OCI-LY7 (cell line): Measurements from ENCODE around the gene VCP. TPM values are rescaled to one million over a fixed set of nuclear protein-coding genes. Genes with fewer than 3 reads are reported as not detected.

Experiments
- BruUV-seq: library from RNA; stranded (reverse); fragments of 400-500 nt; replicated peaks from 2 replicates; lab custom pipeline; 2021; lab: Mats Ljungman, UMichigan
- CTCF ChIA-PET: fragments of 300-600 bp; sonication (Branson Sonifier 250); formaldehyde crosslinking; loops from one replicate; lab custom pipeline; 2022; ENCODE audit warnings: antibody characterized with exemption; ENCODE audit not compliant: unreplicated experiment; lab: Charles Lee
- POLR2A ChIA-PET: fragments of 300-600 bp; sonication (Branson Sonifier 250); formaldehyde crosslinking; loops from one replicate; lab custom pipeline; 2022; ENCODE audit warnings: antibody characterized with exemption; lab: Charles Lee
- DNase-seq: peaks from one replicate; pipeline ENCODE4 v3.0.0-alpha.2; 2015; ENCODE audit warnings: low spot score
- H2AFZ ChIP-seq: fragments of 200-600 bp; sonication (generic), shearing (Covaris generic); 2 replicates; pipeline ENCODE4 v1.6.1; 2014; ENCODE audit warnings: mild to moderate bottlenecking, antibody characterized with exemption, low read length, moderate library complexity
- H3K27ac ChIP-seq: fragments of 200-600 bp; sonication (generic); 2 replicates; pipeline ENCODE4 v1.5.1; 2014; ENCODE audit warnings: mixed run types, low read depth, mild to moderate bottlenecking, moderate library complexity, low read length, inconsistent platforms; ENCODE audit not compliant: poor library complexity, severe bottlenecking
- H3K36me3 ChIP-seq: fragments of 200-600 bp; sonication (generic); 2 replicates; pipeline ENCODE4 v1.6.1; 2014; ENCODE audit warnings: mild to moderate bottlenecking, antibody characterized with exemption, low read length, moderate library complexity, mixed read lengths; ENCODE audit not compliant: insufficient read depth
- H3K4me1 ChIP-seq: fragments of 200-600 bp; sonication (generic); 2 replicates; pipeline ENCODE4 v1.5.1; 2014; ENCODE audit warnings: mild to moderate bottlenecking, low read length; ENCODE audit not compliant: insufficient read depth, poor library complexity, severe bottlenecking
- H3K4me2 ChIP-seq: fragments of 200-600 bp; sonication (generic); 2 replicates; pipeline ENCODE4 v1.6.1; 2014; ENCODE audit warnings: mild to moderate bottlenecking, low read length
- H3K4me3 ChIP-seq: fragments of 200-600 bp; sonication (generic); 2 replicates; pipeline ENCODE4 v1.5.1; 2014; ENCODE audit warnings: mild to moderate bottlenecking, low read depth, low read length; ENCODE audit not compliant: poor library complexity, severe bottlenecking
- H3K79me2 ChIP-seq: fragments of 200-600 bp; sonication (generic); 2 replicates; pipeline ENCODE4 v1.6.1; 2016; ENCODE audit warnings: low read depth, mild to moderate bottlenecking, low read length, moderate library complexity, mixed read lengths; ENCODE audit not compliant: insufficient read depth
- H3K9me2 ChIP-seq: fragments of 200-600 bp; sonication (generic); 2 replicates; pipeline ENCODE4 v1.6.1; 2016; ENCODE audit warnings: mild to moderate bottlenecking, low read length, mixed read lengths; ENCODE audit not compliant: insufficient read depth
- H3K9me3 ChIP-seq: fragments of 200-600 bp; sonication (generic); 2 replicates; pipeline ENCODE4 v1.6.1; 2014; ENCODE audit warnings: mild to moderate bottlenecking, mixed run types, low read length, mixed read lengths
- H4K20me1 ChIP-seq: fragments of 200-600 bp; sonication (generic); 2 replicates; pipeline ENCODE4 v1.6.1; 2014; ENCODE audit warnings: mild to moderate bottlenecking, antibody characterized with exemption, low read length, moderate library complexity, mixed read lengths; ENCODE audit not compliant: insufficient read depth
- CTCF ChIP-seq: fragments of 200-600 bp; sonication (generic); conservative IDR thresholded peaks from 2 replicates; pipeline ENCODE4 v1.5.1; 2014; ENCODE audit warnings: mild to moderate bottlenecking, antibody characterized with exemption, low read length, moderate library complexity, mixed read lengths
- EZH2phosphoT487 ChIP-seq: fragments of 200-600 bp; sonication (generic); IDR thresholded peaks from 2 replicates; pipeline ENCODE4 v1.6.1; 2018; ENCODE audit warnings: low read depth, borderline replicate concordance, mild to moderate bottlenecking, mixed run types, antibody characterized with exemption, low read length, moderate library complexity, mixed read lengths
- intact Hi-C: fragments of 100-400 bp; cut with micrococcal nuclease; formaldehyde crosslinking; loops from one replicate; pipeline ENCODE4 v1.10.0; 2022; ENCODE audit not compliant: unreplicated experiment
- total RNA-seq, 2 experiments: library from RNA; depleted of rRNA in 1 of 2; stranded (reverse); fragments of >200 nt in 1 of 2; shearing (Covaris generic) in 1 of 2; gene quantifications; 2 replicates each; pipeline ENCODE4 v1.2.3, GENCODE V29; 2014 to 2022

The VCP gene
- total RNA-seq, 2 experiments from 2014 or later: 187 to 200 TPM

- DNase-seq: no peak
- Histone ChIP-seq H3K4me3 (no peak overlapping the region), H3K36me3 (peaks cover 10% of the 10 kb centered on the region), H3K4me2 (no peak overlapping the region), H3K27ac (no peak overlapping the region), H3K79me2 (peaks cover 13% of the 10 kb centered on the region; the same call in 1 of the 2 replicates), H3K9me3 (no peaks in the 10 kb centered on the region), H3K4me1 (peaks cover 22% of the 10 kb centered on the region), H3K9me2 (no peaks in the 10 kb centered on the region), H4K20me1 (no peaks in the 10 kb centered on the region), H2AFZ (no peak overlapping the region)
- ChIA-PET POLR2A (interaction anchor here (0.9 kb wide), 1 partner anchor 34 kb away, joined by 3 read pairs; no protein-coding TSS in a partner anchor), CTCF (no interaction called here)
- BruUV-seq: no TSS peak
- intact Hi-C loops: no loop called here
- no peak for TF ChIP-seq EZH2phosphoT487
These were observed 33.3 kb upstream of the VCP start for GRCh38 chr9:35105571-35106342.

GRCh38 chr9:35105126-35105525, 32.7 kb upstream of the VCP start:
- Histone ChIP-seq H2AFZ (no peak overlapping the region), H3K9me2 (no peaks in the 10 kb centered on the region), H3K36me3 (peaks cover 16% of the 10 kb centered on the region), H3K4me2 (no peak overlapping the region), H3K9me3 (no peaks in the 10 kb centered on the region), H3K4me3 (no peak overlapping the region), H3K27ac (no peak overlapping the region), H3K4me1 (peaks cover 18% of the 10 kb centered on the region), H4K20me1 (no peaks in the 10 kb centered on the region), H3K79me2 (peaks cover 13% of the 10 kb centered on the region; the same call in 1 of the 2 replicates)
- intact Hi-C loops: no loop called here
- ChIA-PET POLR2A (no interaction called here), CTCF (no interaction called here)
- BruUV-seq: no TSS peak
- no peak for DNase-seq
- TF ChIP-seq CTCF (no peak), EZH2phosphoT487 (no peak)

GRCh38 chr9:35104586-35104985, 32.2 kb upstream of the VCP start:
- Histone ChIP-seq H3K36me3 (peaks cover 22% of the 10 kb centered on the region), H3K4me3 (no peak overlapping the region), H3K9me2 (no peaks in the 10 kb centered on the region), H4K20me1 (no peaks in the 10 kb centered on the region), H3K9me3 (no peaks in the 10 kb centered on the region), H3K4me1 (peaks cover 18% of the 10 kb centered on the region), H3K79me2 (peaks cover 13% of the 10 kb centered on the region; the same call in 1 of the 2 replicates), H2AFZ (no peak overlapping the region), H3K27ac (no peak overlapping the region), H3K4me2 (no peak overlapping the region)
- BruUV-seq: no TSS peak
- ChIA-PET POLR2A (interaction anchor here (3.1 kb wide), 1 partner anchor 8 kb away, joined by 24 read pairs; no protein-coding TSS in a partner anchor), CTCF (no interaction called here)
- TF ChIP-seq EZH2phosphoT487 (no peak), CTCF (no peak)
- intact Hi-C loops: no loop called here
- no peak for DNase-seq
